MM.1S (cell line): Measurements from ENCODE around the gene SLA2.

ENCODE experiments used
- DNase-seq: peaks from one replicate; pipeline ENCODE4 v3.0.0-alpha.2; 2015
- H2AFZ ChIP-seq: fragments of 300-600 bp; sonication (generic); 2 replicates; pipeline ENCODE4 v1.6.0; 2016; ENCODE audit warnings: antibody characterized with exemption, low read length
- H3F3A ChIP-seq: fragments of 300-600 bp; sonication (generic); 2 replicates; pipeline ENCODE4 v1.6.1; 2016; ENCODE audit warnings: mild to moderate bottlenecking, antibody characterized with exemption, low read length, moderate library complexity, mixed read lengths; ENCODE audit not compliant: insufficient read depth
- H3K27ac ChIP-seq: fragments of 300-600 bp; sonication (generic); 2 replicates; pipeline ENCODE4 v1.5.1; 2016; ENCODE audit warnings: mild to moderate bottlenecking, low read length
- H3K27me3 ChIP-seq: fragments of 300-600 bp; sonication (generic); replicated peaks from 2 replicates; pipeline ENCODE4 v1.6.0; 2016; ENCODE audit warnings: low read length; ENCODE audit not compliant: insufficient read depth
- H3K36me3 ChIP-seq: fragments of 300-600 bp; sonication (generic); replicated peaks from 2 replicates; pipeline ENCODE4 v1.6.1; 2016; ENCODE audit warnings: mild to moderate bottlenecking, low read length, mixed read lengths; ENCODE audit not compliant: insufficient read depth
- H3K4me1 ChIP-seq: fragments of 300-600 bp; sonication (generic); 2 replicates; pipeline ENCODE4 v1.6.1; 2016; ENCODE audit warnings: low read length, mixed read lengths
- H3K4me2 ChIP-seq: fragments of 300-600 bp; sonication (generic); 2 replicates; pipeline ENCODE4 v1.6.0; 2016; ENCODE audit warnings: low read depth, low read length
- H3K4me3 ChIP-seq: fragments of 300-600 bp; sonication (generic); 2 replicates; pipeline ENCODE4 v1.5.1; 2016; ENCODE audit warnings: low read length, mixed read lengths
- H3K79me2 ChIP-seq: fragments of 300-600 bp; sonication (generic); 2 replicates; pipeline ENCODE4 v1.6.1; 2016; ENCODE audit warnings: mixed run types, low read length, mixed read lengths
- H3K9ac ChIP-seq: fragments of 300-600 bp; sonication (generic); 2 replicates; pipeline ENCODE4 v1.6.1; 2016; ENCODE audit warnings: low read length, mixed read lengths
- H3K9me2 ChIP-seq: fragments of 300-600 bp; sonication (generic); replicated peaks from 2 replicates; pipeline ENCODE4 v1.6.1; 2016; ENCODE audit warnings: mild to moderate bottlenecking, low read length, mixed read lengths; ENCODE audit not compliant: insufficient read depth
- H3K9me3 ChIP-seq: fragments of 300-600 bp; sonication (generic); replicated peaks from 2 replicates; pipeline ENCODE4 v1.6.1; 2016; ENCODE audit warnings: mild to moderate bottlenecking, low read length, mixed read lengths; ENCODE audit not compliant: insufficient read depth
- H4K20me1 ChIP-seq: fragments of 300-600 bp; sonication (generic); 2 replicates; pipeline ENCODE4 v1.6.1; 2016; ENCODE audit warnings: mild to moderate bottlenecking, low read length, moderate library complexity, mixed read lengths; ENCODE audit not compliant: insufficient read depth
- CTCF ChIP-seq: fragments of 300-600 bp; sonication (generic); IDR thresholded peaks from 2 replicates; pipeline ENCODE4 v1.5.1; 2016; ENCODE audit warnings: antibody characterized with exemption, low read length, mixed read lengths
- EZH2 ChIP-seq: fragments of 300-600 bp; sonication (generic); optimal IDR thresholded peaks from 2 replicates; pipeline ENCODE3; 2017; ENCODE audit warnings: low read depth, mild to moderate bottlenecking, antibody characterized with exemption, low read length, mixed read lengths
- EZH2phosphoT487 ChIP-seq: fragments of 300-600 bp; sonication (generic); IDR thresholded peaks from 2 replicates; pipeline ENCODE4 v1.6.1; 2018; ENCODE audit warnings: antibody characterized with exemption, low read length

Gene SLA2

GRCh38 chr20:36633285-36633772, 12.7 kb downstream of the SLA2 start:
- Histone ChIP-seq H3F3A (no peaks in the 10 kb centered on the region), H2AFZ (no peak overlapping the region), H3K4me1 (peaks cover 11% of the 10 kb centered on the region)

GRCh38 chr20:36632487-36633284, 13.3 kb downstream of the SLA2 start:
- Histone ChIP-seq H3K27ac (no peak overlapping the region), H3F3A (no peaks in the 10 kb centered on the region), H3K27me3 (no peaks in the 10 kb centered on the region), H3K9ac (no peak overlapping the region), H3K36me3 (no peaks in the 10 kb centered on the region), H3K4me2 (no peak overlapping the region), H3K4me1 (peaks cover 11% of the 10 kb centered on the region), H4K20me1 (no peaks in the 10 kb centered on the region), H3K9me2 (no peaks in the 10 kb centered on the region), H2AFZ (no peak overlapping the region), H3K4me3 (no peak overlapping the region), H3K9me3 (no peaks in the 10 kb centered on the region), H3K79me2 (no peaks in the 10 kb centered on the region)
- no peak for TF ChIP-seq CTCF
- no peak for TF ChIP-seq EZH2
- TF ChIP-seq EZH2phosphoT487 = no peak
- no peak for DNase-seq

More at GRCh38 chr20:36633285-36633772, 12.7 kb downstream of the SLA2 start:
- H3K79me2 ChIP-seq = no peaks in the 10 kb centered on the region
- H3K36me3 ChIP-seq = no peaks in the 10 kb centered on the region
- H3K9me3 ChIP-seq = no peaks in the 10 kb centered on the region
- no peaks in the 10 kb centered on the region for H3K27me3 ChIP-seq
- no peak for DNase-seq
- no peak overlapping the region for H3K9ac ChIP-seq
- no peak overlapping the region for H3K4me3 ChIP-seq
- H3K9me2 ChIP-seq = no peaks in the 10 kb centered on the region
- no peak overlapping the region for H3K27ac ChIP-seq
- H3K4me2 ChIP-seq = no peak overlapping the region
- no peak for TF ChIP-seq EZH2phosphoT487
- TF ChIP-seq EZH2 = no peak
- no peak for TF ChIP-seq CTCF
- H4K20me1 ChIP-seq = no peaks in the 10 kb centered on the region

GRCh38 chr20:36632147-36632486, 13.9 kb downstream of the SLA2 start:
- no peaks in the 10 kb centered on the region for H3K27me3 ChIP-seq
- no peaks in the 10 kb centered on the region for H3F3A ChIP-seq
- peaks cover 11% of the 10 kb centered on the region for H3K4me1 ChIP-seq
- no peak overlapping the region for H3K4me3 ChIP-seq
- H3K4me2 ChIP-seq = no peak overlapping the region
- H4K20me1 ChIP-seq = no peaks in the 10 kb centered on the region
- no peaks in the 10 kb centered on the region for H3K79me2 ChIP-seq
- no peak overlapping the region for H2AFZ ChIP-seq
- TF ChIP-seq EZH2phosphoT487 (no peak), CTCF (no peak), EZH2 (no peak)
- no peak for DNase-seq
- no peak overlapping the region for H3K27ac ChIP-seq
- H3K9me3 ChIP-seq = no peaks in the 10 kb centered on the region
- no peaks in the 10 kb centered on the region for H3K36me3 ChIP-seq
- H3K9ac ChIP-seq = no peak overlapping the region
- no peaks in the 10 kb centered on the region for H3K9me2 ChIP-seq
